Hematopoietic multipotent progenitor cell treated with erythropoietin and hydrocortisone succinate and interleukin-3 and kit ligand, for 4 days (in vitro differentiated cells): ENCODE results near the gene GNGT1.

Source experiments
- DNase-seq: peaks from one replicate; pipeline ENCODE4 v3.0.0-alpha.2; 2015

GNGT1 gene

DNA sequence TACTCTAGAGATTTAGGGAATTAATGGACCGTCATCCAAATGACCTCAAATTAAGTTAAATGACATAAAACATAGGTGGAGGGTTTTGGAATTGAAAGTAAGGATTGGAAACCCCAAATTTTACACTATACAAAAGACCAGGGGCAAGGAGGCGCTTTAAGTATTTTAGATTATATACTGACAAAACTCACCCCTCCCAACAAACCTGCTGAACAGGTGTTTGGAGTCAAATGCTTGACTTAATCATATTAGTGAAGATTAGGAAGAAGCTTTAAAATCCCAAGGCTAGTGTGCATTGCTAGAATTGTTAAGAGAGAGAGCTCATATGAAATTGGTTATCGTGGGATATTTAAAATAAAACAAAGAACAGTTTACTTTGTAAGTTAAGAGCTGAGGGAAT, at the start of gene GNGT1:
GNGT1 (plus strand) TSS at position 301 of the 400 bp plus-strand sequence. CDS start 180 bp downstream, outside the sequence.
- no peak for DNase-seq

DNA sequence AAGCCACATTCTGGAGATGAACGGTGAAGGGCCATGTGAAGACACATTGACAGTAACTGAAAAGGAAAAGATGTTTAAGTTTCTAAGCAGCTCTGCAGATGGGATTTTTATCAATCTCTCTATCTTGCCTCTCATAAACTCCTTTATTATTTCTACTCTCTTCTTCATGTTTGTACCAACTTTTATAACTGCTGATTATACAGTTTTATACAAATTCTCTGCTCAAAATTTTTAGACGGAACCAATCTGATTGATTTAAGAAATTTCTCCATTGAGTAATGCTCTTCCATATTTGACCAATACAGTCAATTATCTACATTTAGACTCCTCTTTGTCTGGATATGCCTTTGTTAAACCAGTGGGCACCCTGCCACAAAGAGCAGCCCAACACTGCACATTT, 47.5 kb upstream of the GNGT1 start:
- no peak for DNase-seq

DNA sequence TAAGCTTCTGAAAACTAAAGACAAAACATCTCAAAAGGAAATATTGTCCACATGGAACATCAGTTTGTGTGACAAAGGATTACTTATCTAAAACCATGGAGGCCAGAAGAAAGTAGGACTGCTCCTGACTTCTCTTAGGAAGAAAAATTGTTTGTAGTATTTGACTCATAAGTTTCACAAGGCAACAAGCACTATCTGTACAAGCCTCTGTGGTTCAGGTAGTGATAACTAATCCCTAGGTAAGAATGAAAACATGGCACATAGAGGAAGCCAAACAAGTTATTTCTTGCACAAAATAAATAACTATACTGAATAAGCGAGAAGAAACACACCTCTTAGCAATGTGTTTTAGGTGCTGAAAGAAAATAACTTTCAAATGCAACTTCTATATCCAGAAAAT, 46.1 kb upstream of the GNGT1 start:
- no peak for DNase-seq

DNA sequence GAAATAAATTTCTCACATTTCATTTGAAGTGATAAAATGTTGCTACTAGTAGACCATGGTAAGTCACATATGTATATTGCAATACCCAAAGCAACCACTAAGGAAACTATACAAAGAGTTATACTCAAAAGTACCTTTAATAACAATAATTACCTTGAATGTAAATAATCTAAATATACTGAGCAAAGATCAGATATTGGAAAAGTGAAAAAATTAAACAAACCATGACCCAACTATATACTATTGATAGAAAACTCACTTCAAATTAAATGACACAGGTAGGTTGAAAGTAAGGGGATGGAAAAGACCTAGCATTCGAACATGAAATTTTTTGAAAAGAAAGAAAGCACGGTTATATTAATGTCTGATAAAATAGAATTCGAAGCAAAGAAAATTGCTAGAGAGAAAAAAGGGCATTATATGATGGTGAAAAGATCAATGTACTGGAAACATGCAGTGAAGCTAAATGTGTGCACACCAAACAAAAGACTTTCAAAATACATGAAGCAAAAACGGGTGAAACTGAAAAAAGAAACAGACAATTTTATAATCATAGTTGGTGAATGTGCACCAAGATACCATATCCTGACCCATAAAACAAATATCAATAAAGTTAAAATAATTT, 44.9 kb upstream of the GNGT1 start:
- DNase-seq: peak; percentile 5

DNA sequence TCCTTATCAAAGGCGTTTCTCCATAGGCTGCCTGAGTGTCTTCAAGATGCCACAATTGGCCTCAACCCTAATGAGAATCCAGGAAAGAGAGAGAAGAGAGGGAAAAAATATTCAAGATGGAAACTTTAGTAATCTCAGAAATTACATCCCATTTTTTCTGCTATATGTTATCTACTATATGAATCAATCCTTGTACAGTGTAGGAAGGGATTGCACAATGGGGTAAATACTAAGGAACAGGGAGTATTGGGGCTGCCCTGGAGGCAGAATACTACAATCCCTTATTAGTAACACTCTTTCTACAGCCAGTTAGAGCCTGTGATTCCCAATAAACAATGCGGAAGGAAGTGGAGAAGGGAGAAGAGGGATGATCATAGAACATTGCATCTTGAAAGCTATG, 43.7 kb upstream of the GNGT1 start:
- DNase-seq: no peak

DNA sequence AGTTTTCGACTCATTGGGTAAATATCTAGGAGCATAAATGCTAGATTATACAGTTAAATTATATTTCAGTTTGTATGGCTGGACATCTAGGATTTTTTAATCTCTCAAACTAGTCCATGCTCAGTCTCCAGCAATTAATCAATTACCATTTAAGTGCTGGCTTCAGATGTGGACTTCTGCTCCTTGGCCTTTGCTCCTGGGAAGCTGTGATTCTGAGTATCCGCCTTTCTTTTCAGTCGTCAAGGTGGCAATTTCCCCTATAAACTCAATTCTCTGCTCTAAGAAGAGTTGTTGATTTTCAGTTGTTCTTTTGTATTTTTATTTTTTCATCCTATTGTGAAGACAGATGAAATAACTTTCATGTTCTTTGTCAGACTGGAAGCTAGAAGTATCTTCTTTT, 39.5 kb upstream of the GNGT1 start:
- DNase-seq: no peak

DNA sequence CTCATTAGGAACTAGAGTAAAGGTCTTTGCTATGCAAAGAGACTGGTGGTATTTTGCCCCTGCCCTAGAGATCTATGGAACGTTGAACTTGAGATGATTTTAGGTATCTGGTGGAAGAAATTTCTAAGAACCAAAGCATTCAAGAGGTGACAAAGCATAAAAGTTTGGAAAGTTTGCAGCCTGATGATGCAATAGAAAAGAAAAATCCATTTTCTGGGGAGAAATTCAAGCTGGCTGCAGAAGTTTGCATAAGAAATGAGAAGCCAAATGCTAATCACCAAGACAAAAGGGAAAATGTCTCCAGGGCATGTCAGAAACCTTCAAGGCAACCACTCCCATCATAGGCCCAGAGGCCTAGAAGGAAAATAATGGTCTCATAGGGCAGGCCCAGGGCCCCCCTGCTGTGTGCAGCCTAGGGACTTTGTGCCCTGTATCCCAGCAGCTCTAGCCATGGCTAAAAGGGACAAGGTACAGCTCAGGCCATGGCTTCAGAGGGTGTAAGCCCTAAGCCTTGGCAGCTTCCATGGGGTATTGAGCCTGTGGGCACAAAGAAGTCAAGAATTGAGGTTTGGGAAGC, 32.3 kb upstream of the GNGT1 start:
- DNase-seq: no peak

DNA sequence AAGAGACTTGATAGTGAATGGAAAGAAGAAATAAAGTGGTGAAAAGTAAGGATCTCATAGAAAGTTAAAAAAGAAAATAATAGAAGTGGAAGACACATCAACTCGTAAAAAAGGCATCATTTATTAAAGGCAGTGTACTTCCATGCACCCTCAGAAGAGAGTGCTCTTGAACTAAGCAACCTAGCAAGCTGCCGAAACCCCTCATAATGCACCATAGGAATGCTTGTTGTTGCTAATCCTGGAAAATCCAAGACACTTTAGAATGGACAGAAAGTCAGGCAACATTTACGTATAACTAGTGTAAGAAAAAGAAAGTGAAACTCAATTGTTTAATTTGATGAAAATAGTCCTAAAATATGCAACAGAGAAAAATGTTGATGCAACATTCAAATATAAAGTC, 28.6 kb upstream of the GNGT1 start:
- no peak for DNase-seq

DNA sequence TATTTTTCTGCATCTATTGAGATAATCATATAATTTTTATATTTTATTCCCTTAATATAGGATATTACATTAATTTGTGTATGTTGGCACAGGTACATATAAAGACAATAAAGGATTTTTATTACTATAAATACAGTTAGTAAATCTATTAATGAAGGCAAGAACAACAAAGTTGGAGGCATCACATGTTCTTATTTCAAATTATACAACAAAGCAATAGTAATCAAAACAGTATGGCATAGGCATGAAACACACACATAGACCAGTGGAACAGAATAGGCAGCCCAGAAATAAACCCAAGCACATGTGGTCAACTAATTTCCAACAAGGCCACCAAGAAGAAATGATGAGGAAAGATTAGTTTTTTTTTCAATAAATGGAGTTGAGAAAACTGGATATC, 27.0 kb upstream of the GNGT1 start:
- DNase-seq: no peak

DNA sequence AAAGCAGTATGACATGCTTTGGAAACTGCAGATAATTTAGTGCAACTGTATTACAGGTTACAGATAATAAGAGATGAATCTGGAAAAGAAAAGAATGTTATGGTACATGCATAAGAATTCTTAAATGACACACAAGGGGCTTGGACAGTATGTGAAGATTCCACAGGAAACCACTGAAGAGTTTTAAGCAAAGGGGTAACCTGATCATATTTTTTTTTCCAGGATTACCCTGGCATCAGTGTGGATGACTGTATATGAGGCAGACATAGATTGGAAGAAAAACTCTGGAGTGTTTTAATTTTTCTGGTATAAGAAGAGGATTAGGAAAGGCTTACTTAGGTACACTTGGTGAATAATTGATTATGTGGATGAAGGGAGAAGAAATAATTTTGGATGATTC, 23.9 kb upstream of the GNGT1 start:
- DNase-seq: no peak

DNA sequence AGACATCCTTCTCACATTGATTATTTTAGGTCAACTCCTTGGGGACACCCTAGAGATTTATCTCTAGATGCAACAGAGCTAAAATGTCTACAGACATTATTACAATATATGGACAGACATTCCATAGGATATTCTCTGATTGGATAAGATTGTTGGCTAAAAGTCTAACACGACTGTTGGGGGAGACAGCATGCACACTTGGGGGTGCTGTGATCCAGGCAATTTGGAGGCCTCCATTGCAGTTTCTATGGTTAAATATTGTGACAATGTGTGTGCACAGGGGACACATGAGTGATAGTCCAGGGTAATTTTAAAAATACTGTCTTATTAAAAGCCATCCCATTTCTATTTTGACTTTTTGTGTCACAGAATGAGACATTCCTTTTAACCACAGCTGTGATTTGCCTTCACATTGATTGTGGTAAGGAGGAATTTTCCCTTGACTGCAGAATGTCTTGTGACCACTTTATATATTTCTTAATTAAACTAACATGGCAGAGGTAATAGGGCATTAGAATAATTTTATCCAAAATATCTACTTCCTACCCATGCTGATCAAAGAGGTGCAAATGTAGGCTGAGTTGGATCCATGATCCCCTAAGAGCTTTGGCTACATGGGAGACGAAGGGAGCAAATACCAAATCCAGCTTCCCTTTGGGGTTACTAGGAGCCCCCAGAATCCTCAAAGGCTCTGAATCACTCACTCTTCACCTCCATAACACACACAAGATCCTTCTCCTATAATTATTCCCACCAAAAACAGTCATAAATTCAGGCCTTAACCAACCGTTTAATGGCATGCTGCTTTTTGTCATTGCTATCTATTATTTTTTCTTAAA, 23.1 kb upstream of the GNGT1 start:
- DNase-seq: no peak

DNA sequence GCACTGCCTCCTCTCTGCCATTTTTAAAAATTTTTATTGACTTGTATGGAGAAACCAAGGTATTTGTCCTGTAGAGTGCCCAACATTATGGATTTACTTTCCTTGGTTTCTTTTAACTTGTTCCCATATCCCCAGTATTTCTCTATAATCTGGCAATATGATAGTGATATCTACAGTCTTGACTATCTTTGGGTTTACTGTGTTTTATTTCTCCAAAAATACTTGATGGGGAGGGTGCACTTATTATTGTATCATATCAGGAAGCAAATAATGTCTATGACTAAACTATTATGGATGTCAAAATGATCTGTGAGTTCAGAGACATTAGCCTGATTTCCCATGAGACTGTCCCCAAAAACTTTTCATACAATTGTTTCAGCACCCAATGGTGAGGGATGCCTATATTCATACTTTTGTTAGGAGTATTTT, 22.4 kb upstream of the GNGT1 start:
- DNase-seq: no peak

DNA sequence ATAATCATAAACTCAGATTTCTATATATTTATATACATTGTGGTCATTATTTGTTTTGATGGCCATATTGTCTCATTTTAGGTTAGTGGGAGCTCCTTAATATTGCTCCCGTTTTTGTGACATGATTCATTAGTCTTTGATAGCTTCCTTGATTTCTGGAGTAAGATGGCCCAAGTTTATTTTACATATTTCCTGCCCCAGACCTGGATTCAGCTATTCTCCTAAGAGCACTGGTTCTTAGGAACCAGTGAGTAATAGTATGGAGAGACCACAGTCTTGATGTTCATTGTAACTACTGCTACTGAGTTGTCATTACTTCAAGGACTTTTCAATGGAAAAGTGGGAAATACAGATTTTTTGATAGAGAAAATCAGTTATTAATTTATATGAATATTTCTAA, 21.8 kb upstream of the GNGT1 start:
- no peak for DNase-seq

DNA sequence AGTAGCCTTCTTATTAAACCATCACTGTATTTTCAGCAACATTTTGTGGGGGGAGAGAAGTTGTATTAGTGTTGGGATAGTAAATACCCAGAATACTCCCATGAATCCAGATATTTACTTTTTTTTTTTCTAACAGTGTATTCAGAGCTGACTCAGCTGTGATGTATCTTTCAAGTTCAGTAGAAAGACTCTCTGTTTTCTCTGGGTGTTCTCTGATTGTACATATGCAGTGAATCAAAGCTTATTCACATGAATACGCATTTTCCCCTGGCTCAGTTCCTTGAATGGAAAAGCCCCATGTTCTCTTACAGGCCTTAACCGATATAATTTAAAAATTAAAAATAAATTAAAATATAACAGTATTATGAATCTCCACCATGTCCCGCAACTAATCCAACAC, 17.1 kb upstream of the GNGT1 start:
- no peak for DNase-seq

DNA sequence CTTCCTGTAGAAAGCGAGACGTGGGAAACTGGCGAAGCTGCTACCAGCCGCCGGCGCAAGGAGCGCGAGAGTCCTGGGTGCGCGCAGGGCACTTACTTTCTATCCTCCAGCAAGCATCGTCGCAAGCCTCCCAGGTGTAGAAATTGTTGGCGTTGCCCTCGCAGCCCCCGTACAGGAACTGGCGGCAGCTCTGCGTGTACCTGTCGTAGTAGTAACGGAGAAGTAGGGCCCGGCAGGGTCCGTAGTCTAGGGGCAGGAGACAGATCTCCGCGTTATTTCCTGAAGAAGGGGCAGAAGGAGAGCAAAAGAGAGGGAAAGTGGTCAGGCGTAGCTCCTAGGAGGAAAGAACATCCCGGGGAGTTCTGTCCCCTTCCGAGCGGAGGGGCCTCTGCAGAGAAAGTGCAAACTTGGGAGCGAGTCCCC, 16.3 kb upstream of the GNGT1 start:
- peak; percentile 31 for DNase-seq

DNA sequence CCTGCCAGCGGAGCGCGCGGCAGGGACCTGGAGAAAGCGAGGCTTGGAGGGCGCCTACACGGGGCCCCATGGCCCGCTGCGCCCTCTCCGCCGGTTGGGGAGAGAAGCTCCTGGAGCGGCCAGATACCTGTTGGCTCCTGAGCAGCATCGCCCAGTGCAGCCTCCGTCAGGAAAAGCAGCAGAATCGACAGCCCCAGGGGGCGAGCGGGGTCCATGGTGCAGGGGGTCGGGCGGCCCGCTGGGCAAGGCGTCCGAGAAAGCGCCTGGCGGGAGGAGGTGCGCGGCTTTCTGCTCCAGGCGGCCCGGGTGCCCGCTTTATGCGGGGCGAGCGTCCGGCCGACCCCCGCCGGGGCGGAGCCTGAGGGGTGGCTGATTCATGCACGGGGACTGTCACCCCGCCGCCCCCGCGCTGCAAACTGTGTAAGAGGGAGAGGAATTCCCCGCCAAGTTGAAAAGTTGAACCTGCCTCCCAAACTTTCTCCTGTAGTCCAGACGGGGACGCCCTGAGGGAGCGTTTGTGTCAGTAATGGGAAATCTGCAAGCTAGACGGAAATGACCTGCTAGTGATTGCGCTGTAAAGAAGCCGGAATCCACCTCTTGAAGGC, 15.8 kb upstream of the GNGT1 start, which contains the start of gene TFPI2:
TFPI2 (minus strand) TSS at position 290 of the 605 bp plus-strand sequence; CDS start at position 215, 75 bp downstream.
- peak; percentile 7 for DNase-seq

DNA sequence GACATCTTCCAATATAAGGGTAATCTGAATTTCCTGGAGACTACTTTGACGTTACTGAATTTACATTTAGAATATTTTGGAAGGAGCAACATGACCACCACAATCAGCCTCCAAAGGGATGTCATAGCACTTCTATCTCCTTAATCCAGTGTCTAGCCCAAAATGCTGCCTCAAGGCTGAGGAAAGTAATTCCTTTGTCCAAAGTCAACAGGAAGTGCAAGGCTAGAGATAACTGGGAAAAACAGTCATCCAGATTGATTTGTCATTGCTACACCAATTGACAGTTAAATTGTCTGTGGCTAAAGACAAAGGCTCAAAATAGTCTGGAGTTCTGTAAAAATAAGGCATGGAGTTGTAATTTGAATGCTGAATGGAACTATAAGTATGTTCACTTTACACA, 11.9 kb upstream of the GNGT1 start:
- no peak for DNase-seq

DNA sequence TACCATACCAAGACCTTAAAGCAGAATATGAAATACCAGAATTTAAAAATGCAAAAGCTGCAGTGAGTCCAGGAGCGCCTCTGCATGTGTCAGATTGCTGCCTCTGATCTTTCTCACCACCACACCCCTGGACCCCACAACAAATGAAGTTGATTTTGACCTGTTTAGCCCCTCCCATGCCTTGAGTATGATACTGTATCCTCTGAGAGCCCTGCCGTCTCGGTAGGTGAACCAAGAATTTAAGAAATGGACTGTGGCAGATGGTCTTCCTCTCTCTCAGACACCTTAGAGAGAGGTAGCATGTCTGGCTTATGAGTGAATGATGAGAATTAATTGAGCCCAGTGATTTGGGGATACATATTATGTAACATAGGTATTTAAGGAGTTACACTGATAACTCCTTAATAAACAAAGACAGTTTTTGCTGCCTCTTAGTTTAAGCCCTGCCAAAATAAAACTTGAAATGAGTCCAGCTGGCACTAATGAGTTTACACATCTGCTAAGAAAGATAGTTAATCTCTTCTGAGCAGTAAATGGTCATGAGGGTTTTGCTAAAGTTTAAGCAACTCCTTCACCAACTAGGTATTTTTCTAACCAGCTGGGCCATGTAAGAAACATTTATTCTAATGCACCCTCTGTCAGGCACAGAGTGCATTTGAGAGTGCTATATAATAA, 11.3 kb upstream of the GNGT1 start:
- DNase-seq: no peak

DNA sequence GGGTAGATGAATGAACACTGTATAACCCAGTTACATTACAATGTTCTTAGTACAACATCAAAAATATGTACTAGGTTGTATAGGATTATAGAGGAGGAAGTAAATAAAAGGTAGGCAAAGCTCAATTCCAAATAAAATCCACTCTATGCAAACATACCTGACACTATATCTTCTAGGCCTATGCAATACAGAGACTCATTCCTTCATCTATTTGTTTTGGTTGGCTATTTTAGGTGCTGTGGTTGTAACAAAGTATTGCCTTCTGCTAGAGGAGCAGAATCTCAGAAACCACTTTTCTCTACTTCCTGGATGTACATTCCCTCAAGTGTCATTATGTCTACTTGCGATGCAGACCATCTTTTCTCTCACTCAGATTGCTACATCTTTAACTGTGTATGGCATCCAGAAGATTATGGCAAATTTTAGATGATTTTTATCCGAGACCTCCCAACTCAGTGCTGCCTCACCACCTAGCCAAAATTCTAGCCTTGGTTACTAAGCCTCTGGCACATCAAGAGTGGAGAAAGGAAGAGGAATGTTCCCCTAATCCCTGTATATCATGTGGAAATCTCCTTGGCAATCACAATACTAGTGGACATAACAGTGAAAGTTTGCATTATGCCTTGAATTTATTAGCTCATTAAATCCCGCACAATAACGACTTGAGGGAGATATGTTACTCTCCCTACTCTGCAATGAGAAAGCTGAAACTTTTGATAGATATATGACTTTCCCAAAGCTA, 10.3 kb upstream of the GNGT1 start:
- DNase-seq: no peak

DNA sequence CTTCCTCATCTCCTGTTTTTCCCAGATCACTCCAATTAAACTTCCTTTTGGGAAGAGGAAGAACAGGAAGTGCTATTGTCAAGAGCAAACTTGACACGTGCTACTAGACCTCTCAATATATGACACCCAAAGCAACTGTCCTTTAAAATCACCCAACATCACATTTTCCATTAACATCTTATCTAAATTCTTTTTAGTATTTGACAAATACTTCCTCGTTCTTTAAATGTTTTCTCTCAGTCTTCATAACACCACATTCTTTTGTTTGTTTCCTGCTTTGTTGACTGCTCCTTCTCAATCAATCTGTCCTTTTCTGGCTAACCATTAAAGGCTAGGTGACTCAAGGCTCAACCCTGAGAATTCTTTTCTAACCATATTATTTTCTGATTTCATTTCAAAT, 8.7 kb upstream of the GNGT1 start:
- no peak for DNase-seq

DNA sequence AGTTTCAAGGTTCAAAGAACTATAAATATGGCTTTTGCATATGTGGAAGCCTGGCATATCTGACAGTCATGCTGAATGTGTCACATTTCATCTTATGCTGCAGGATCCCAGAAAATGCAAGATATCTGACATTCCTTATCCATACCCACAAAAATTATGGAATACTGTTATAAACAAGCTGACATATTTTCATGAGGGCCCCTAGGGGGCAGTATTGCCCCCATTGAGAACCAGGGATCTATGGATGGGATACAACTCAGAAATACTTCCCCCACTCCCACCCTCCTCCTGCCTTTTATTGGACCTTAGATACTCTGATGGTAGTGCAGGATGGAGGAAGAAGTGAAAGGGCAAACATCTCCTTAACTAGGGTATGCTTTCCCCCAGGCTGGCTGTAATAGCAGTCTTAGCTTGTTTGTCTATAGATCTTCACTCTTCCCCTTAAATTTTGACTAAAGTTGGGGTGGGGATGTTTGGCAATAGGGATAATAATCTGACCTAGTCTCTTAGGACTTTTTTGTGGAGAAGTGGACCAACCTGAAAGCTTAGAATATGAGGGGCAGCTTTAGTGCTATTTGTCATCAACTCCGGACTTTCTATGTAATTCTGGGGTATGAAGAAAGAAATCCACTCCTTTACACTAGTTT, 3.5 kb upstream of the GNGT1 start:
- peak; percentile 58 for DNase-seq
